Right atrium auricular region (tissue), 2 donors: ENCODE data around the gene EML6. TPM values are rescaled to one million over a fixed set of nuclear protein-coding genes. Genes with fewer than 3 reads are reported as not detected.

Experiments
- DNase-seq: peaks from one replicate; pipeline ENCODE4 v3.0.0-alpha.2; 2019; ENCODE audit warnings: low spot score
- H3K27ac ChIP-seq, 2 donors: fragments of 200-600 bp; sonication (generic); 1 replicate in 1 of 2; 2 replicates in 1 of 2; pipeline ENCODE4 v1.5.1; 2016 to 2019
- H3K27me3 ChIP-seq, 2 donors: fragments of 200-600 bp; sonication (generic); one replicate each; pipeline versions ENCODE4 v1.5.1 to v1.6.0; 2017 to 2019
- H3K36me3 ChIP-seq: fragments of 200-600 bp; sonication (generic); one replicate; pipeline ENCODE4 v1.5.1; 2016
- H3K4me1 ChIP-seq, 2 donors: fragments of 200-600 bp; sonication (generic); one replicate each; pipeline versions ENCODE4 v1.5.1 to v1.6.0; 2017 to 2019
- H3K4me3 ChIP-seq, 2 donors: fragments of 200-600 bp; sonication (generic); 1 replicate in 1 of 2; 2 replicates in 1 of 2; pipeline ENCODE4 v1.5.1; 2017 to 2019; ENCODE audit warnings: mild to moderate bottlenecking in 1 of 2, moderate library complexity in 1 of 2
- H3K9me3 ChIP-seq, 2 donors: fragments of 200-600 bp; sonication (generic); one replicate each; pipeline ENCODE4 v1.5.1; 2019
- CTCF ChIP-seq, 2 donors: fragments of 200-600 bp; sonication (generic); IDR thresholded peaks; one replicate each; pipeline ENCODE4 v1.5.1; 2019; ENCODE audit warnings: antibody characterized with exemption in 2 of 2
- total RNA-seq, 2 donors: library from RNA; depleted of rRNA; stranded (reverse); fragments of >200 nt; gene quantifications; one replicate each; pipeline ENCODE4 v1.1.0, GENCODE V29; 2016

EML6 gene
- total RNA-seq, 2 donors from 2014 or later = 1.1 to 1.2 TPM

GRCh38 chr2:55006306-55006705 lies 282.8 kb downstream of the EML6 start:
- Histone ChIP-seq H3K4me1 (peaks cover 0 to 44% of the 10 kb centered on the region in 2 donors), H3K36me3 (no peaks in the 10 kb centered on the region), H3K4me3 (no peak overlapping the region), H3K27ac (no peak overlapping the region), H3K9me3 (no peaks in the 10 kb centered on the region), H3K27me3 (no peaks in the 10 kb centered on the region)
- DNase-seq = no peak
- TF ChIP-seq CTCF (IDR thresholded peaks at IDR 0.05) = no peak

- H3K36me3 ChIP-seq = no peaks in the 10 kb centered on the region
- no peaks in the 10 kb centered on the region for H3K9me3 ChIP-seq
- H3K4me1 ChIP-seq = peaks cover 0 to 70% of the 10 kb centered on the region in 2 donors
- DNase-seq = no peak
- no peak for TF ChIP-seq CTCF (IDR thresholded peaks at IDR 0.05)
- H3K27ac ChIP-seq = no peak overlapping the region
- H3K27me3 ChIP-seq = no peaks in the 10 kb centered on the region
- peak overlapping the region in 1 of 2 donors; percentile 28 for H3K4me3 ChIP-seq
Measured at GRCh38 chr2:55009277-55010060, 286.0 kb downstream of the EML6 start.

GRCh38 chr2:55010149-55010591 lies 286.7 kb downstream of the EML6 start:
- no peak for TF ChIP-seq CTCF (IDR thresholded peaks at IDR 0.05)
- H3K27ac ChIP-seq = peak overlapping the region in 1 of 2 donors; percentile 2
- H3K27me3 ChIP-seq = no peaks in the 10 kb centered on the region
- peak overlapping the region in 1 of 2 donors; percentile 28 for H3K4me3 ChIP-seq
- H3K4me1 ChIP-seq = peaks cover 0 to 71% of the 10 kb centered on the region in 2 donors
- H3K9me3 ChIP-seq = no peaks in the 10 kb centered on the region
- DNase-seq = no peak
- no peaks in the 10 kb centered on the region for H3K36me3 ChIP-seq

- Histone ChIP-seq H3K4me3 (no peak overlapping the region), H3K4me1 (peaks cover 0 to 75% of the 10 kb centered on the region in 2 donors), H3K27ac (peak overlapping the region in 1 of 2 donors; percentile 2), H3K27me3 (no peaks in the 10 kb centered on the region), H3K36me3 (no peaks in the 10 kb centered on the region), H3K9me3 (no peaks in the 10 kb centered on the region)
- DNase-seq = no peak
- TF ChIP-seq CTCF (IDR thresholded peaks at IDR 0.05) = no peak
Measured at GRCh38 chr2:55010915-55011314, 287.5 kb downstream of the EML6 start.

- Histone ChIP-seq H3K4me1 (peaks cover 0 to 67% of the 10 kb centered on the region in 2 donors), H3K27ac (no peak overlapping the region), H3K36me3 (no peaks in the 10 kb centered on the region), H3K27me3 (no peaks in the 10 kb centered on the region), H3K9me3 (no peaks in the 10 kb centered on the region), H3K4me3 (no peak overlapping the region)
- TF ChIP-seq CTCF (IDR thresholded peaks at IDR 0.05) = no peak
- no peak for DNase-seq
Measured at GRCh38 chr2:55011831-55012671, 288.6 kb downstream of the EML6 start.
